Esophagus (tissue), 2 donors: ENCODE measurements around the gene KRT79. TPM values are rescaled to one million over a fixed set of nuclear protein-coding genes. Genes with fewer than 3 reads are reported as not detected.

Source experiments
- H3K27ac ChIP-seq, 2 donors: one replicate each; pipeline ENCODE4 v1.5.1; 2013; ENCODE audit warnings: low read depth in 2 of 2, mild to moderate bottlenecking in 2 of 2, inconsistent platforms in 1 of 2, low read length in 1 of 2, moderate library complexity in 1 of 2
- H3K27me3 ChIP-seq, 2 donors: one replicate each; pipeline ENCODE4 v1.6.1; 2013; ENCODE audit warnings: low read length in 2 of 2, control low read depth in 1 of 2, mild to moderate bottlenecking in 1 of 2; ENCODE audit not compliant: insufficient read depth in 2 of 2, control insufficient read depth in 1 of 2
- H3K36me3 ChIP-seq, 2 donors: one replicate each; pipeline ENCODE4 v1.6.1; 2013; ENCODE audit warnings: low read length in 1 of 2; ENCODE audit not compliant: control insufficient read depth in 2 of 2, insufficient read depth in 2 of 2
- H3K4me1 ChIP-seq, 2 donors: one replicate each; pipeline ENCODE4 v1.6.1; 2013; ENCODE audit warnings: low read length in 1 of 2; ENCODE audit not compliant: control insufficient read depth in 2 of 2, insufficient read depth in 2 of 2
- H3K4me3 ChIP-seq, 2 donors: one replicate each; pipeline ENCODE4 v1.5.1; 2013; ENCODE audit warnings: low read length in 2 of 2, mild to moderate bottlenecking in 2 of 2, low read depth in 1 of 2, moderate library complexity in 1 of 2
- H3K9me3 ChIP-seq, 2 donors: one replicate each; pipeline ENCODE4 v1.6.1; 2013; ENCODE audit warnings: mild to moderate bottlenecking in 2 of 2, low read depth in 1 of 2, low read length in 1 of 2, moderate library complexity in 1 of 2; ENCODE audit not compliant: control insufficient read depth in 2 of 2, insufficient read depth in 1 of 2
- WGBS, 2 donors: extraction: QIAGEN DNeasy Blood & Tissue Kit; methylation state at CpG; one replicate each; pipeline ENCODE4 v1.1.7; 2013; 5-methylcytosine and 5-hydroxymethylcytosine counted together
- polyA plus RNA-seq, 2 donors: library from polyadenylated mRNA; stranded (reverse); fragments of 200-250 nt; gene quantifications; one replicate each; pipeline ENCODE4 v1.2.3, GENCODE V29; 2013
- donor health status: healthy with polysubstance abuse.
- donor health status: Bipolar disorder and iron deficiency.

The KRT79 gene
- polyA plus RNA-seq, 2 donors: 0.75 to 1.8 TPM

- peaks cover 5 to 20% of the 10 kb centered on the region in 2 donors for H3K4me1 ChIP-seq
- H3K27ac ChIP-seq: no peak overlapping the region
- no peaks in the 10 kb centered on the region for H3K27me3 ChIP-seq
- 79 to 87% methylated on average over 4 of the region's 4 CpGs for WGBS, 2 donors
- no peaks in the 10 kb centered on the region for H3K36me3 ChIP-seq
- no peak overlapping the region for H3K4me3 ChIP-seq
- no peaks in the 10 kb centered on the region for H3K9me3 ChIP-seq
Measured at GRCh38 chr12:52821071-52821730, 12.9 kb downstream of the KRT79 start.

- no peaks in the 10 kb centered on the region for H3K9me3 ChIP-seq
- peak overlapping the region in 1 of 2 donors; percentile 43 for H3K27ac ChIP-seq
- H3K4me3 ChIP-seq: no peak overlapping the region
- no peaks in the 10 kb centered on the region for H3K36me3 ChIP-seq
- 87 to 90% methylated on average over 6 of the region's 6 CpGs for WGBS, 2 donors
- peaks cover 5 to 21% of the 10 kb centered on the region in 2 donors for H3K4me1 ChIP-seq
- no peaks in the 10 kb centered on the region for H3K27me3 ChIP-seq
Measured at GRCh38 chr12:52820521-52820920, 13.6 kb downstream of the KRT79 start.

- Histone ChIP-seq H3K9me3 (no peaks in the 10 kb centered on the region), H3K27ac (peak overlapping the region in 1 of 2 donors; percentile 43), H3K27me3 (no peaks in the 10 kb centered on the region), H3K4me3 (no peak overlapping the region), H3K36me3 (no peaks in the 10 kb centered on the region), H3K4me1 (peaks cover 5 to 21% of the 10 kb centered on the region in 2 donors)
- 68 to 73% methylated on average over 7 of the region's 7 CpGs for WGBS, 2 donors
Measured at GRCh38 chr12:52819731-52820510, 14.2 kb downstream of the KRT79 start.

- 51% methylated on average over 7 of the region's 7 CpGs for WGBS, 2 donors
- H3K4me1 ChIP-seq: peaks cover 5 to 24% of the 10 kb centered on the region in 2 donors
- H3K9me3 ChIP-seq: no peaks in the 10 kb centered on the region
- no peak overlapping the region for H3K4me3 ChIP-seq
- no peaks in the 10 kb centered on the region for H3K36me3 ChIP-seq
- no peaks in the 10 kb centered on the region for H3K27me3 ChIP-seq
- peak overlapping the region; percentile 41 to 47 for H3K27ac ChIP-seq
Measured at GRCh38 chr12:52818887-52819420, 15.2 kb downstream of the KRT79 start.

DNA sequence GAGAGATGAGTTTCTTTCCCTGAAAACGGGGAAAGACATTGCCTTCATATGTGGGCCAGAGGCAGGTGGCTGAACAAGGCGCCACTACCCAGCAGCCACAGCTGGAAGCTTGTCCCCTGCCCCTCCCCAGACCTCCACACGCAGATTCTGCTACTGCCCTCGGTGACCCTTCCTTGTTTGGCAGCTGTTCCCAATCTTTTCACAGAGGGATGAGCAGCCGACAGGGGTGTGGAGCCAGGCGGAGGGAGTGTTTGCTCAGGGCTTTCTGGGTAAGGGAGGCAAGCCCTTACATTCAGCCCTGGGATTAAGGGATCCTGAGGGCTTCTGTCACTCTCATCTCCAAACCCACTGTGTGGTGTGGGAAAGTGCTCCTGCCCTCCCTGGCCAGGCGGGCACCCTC lies 15.7 kb downstream of the KRT79 start:
- H3K9me3 ChIP-seq: no peaks in the 10 kb centered on the region
- WGBS, 2 donors: 25 to 30% methylated on average over 7 of the region's 7 CpGs
- H3K27me3 ChIP-seq: no peaks in the 10 kb centered on the region
- H3K27ac ChIP-seq: peak overlapping the region; percentile 41 to 47
- H3K36me3 ChIP-seq: no peaks in the 10 kb centered on the region
- peaks cover 5 to 24% of the 10 kb centered on the region in 2 donors for H3K4me1 ChIP-seq
- no peak overlapping the region for H3K4me3 ChIP-seq

GRCh38 chr12:52817699-52818238 lies 16.3 kb downstream of the KRT79 start:
- WGBS, 2 donors: 68 to 77% methylated on average over 2 of the region's 2 CpGs
- no peaks in the 10 kb centered on the region for H3K36me3 ChIP-seq
- peaks cover 5 to 24% of the 10 kb centered on the region in 2 donors for H3K4me1 ChIP-seq
- H3K27ac ChIP-seq: no peak overlapping the region
- no peak overlapping the region for H3K4me3 ChIP-seq
- H3K9me3 ChIP-seq: no peaks in the 10 kb centered on the region
- H3K27me3 ChIP-seq: no peaks in the 10 kb centered on the region

- Histone ChIP-seq H3K36me3 (no peaks in the 10 kb centered on the region), H3K27ac (no peak overlapping the region), H3K4me3 (no peak overlapping the region), H3K4me1 (peaks cover 5 to 20% of the 10 kb centered on the region in 2 donors), H3K27me3 (no peaks in the 10 kb centered on the region), H3K9me3 (no peaks in the 10 kb centered on the region)
- 83 to 85% methylated on average over 8 of the region's 8 CpGs for WGBS, 2 donors
Measured at GRCh38 chr12:52817003-52817698, 17.0 kb downstream of the KRT79 start.

- no peak overlapping the region for H3K4me3 ChIP-seq
- no peaks in the 10 kb centered on the region for H3K36me3 ChIP-seq
- no peak overlapping the region for H3K27ac ChIP-seq
- H3K27me3 ChIP-seq: no peaks in the 10 kb centered on the region
- peaks cover 2 to 13% of the 10 kb centered on the region in 2 donors for H3K4me1 ChIP-seq
- no peaks in the 10 kb centered on the region for H3K9me3 ChIP-seq
- WGBS, 2 donors: 73 to 83% methylated on average over 9 of the region's 9 CpGs
Measured at GRCh38 chr12:52815676-52816588, 18.2 kb downstream of the KRT79 start.
